Psoas muscle (tissue), 8 donors: Measurements from ENCODE around the gene FARP2. TPM values are rescaled to one million over a fixed set of nuclear protein-coding genes. Genes with fewer than 3 reads are reported as not detected.

Experiments used
- ATAC-seq, 4 donors: fragments of 200-7000 bp; cut with Tn5 transposase; one replicate each; pipeline ENCODE4 v1.9.1; 2020; ENCODE audit warnings: moderate library complexity in 3 of 4, mild to moderate bottlenecking in 2 of 4
- DNase-seq, 2 donors: peaks; one replicate each; pipeline ENCODE4 v3.0.0-alpha.2; 2020
- H3K27ac ChIP-seq: fragments of 200-600 bp; one replicate; pipeline ENCODE4 v1.8.0; 2022
- H3K27me3 ChIP-seq, 3 donors: fragments of 200-600 bp in 1 of 3; one replicate each; pipeline versions ENCODE4 v1.6.1 to v1.8.0; 2013 to 2022; ENCODE audit warnings: low read length in 2 of 3, mild to moderate bottlenecking in 2 of 3, moderate library complexity in 1 of 3; ENCODE audit not compliant: insufficient read depth in 3 of 3
- H3K36me3 ChIP-seq, 2 donors: fragments of 200-600 bp in 1 of 2; one replicate each; pipeline versions ENCODE4 v1.6.1 to v1.8.0; 2013 to 2022; ENCODE audit warnings: low read depth in 1 of 2, mild to moderate bottlenecking in 1 of 2, moderate library complexity in 1 of 2; ENCODE audit not compliant: insufficient read depth in 1 of 2
- H3K4me1 ChIP-seq: fragments of 200-600 bp; one replicate; pipeline ENCODE4 v1.8.0; 2022
- H3K4me3 ChIP-seq: fragments of 200-600 bp; one replicate; pipeline ENCODE4 v1.8.0; 2022; ENCODE audit warnings: mild to moderate bottlenecking
- H3K9me3 ChIP-seq: fragments of 200-600 bp; one replicate; pipeline ENCODE4 v1.8.0; 2022
- CTCF ChIP-seq: fragments of 200-600 bp; IDR thresholded peaks from one replicate; pipeline ENCODE4 v1.8.0; 2022; ENCODE audit warnings: antibody characterized with exemption
- WGBS, 3 donors: extraction: QIAGEN DNeasy Blood & Tissue Kit; methylation state at CpG; one replicate each; pipeline versions ENCODE4 v1.1.6 to v1.1.7; 2013; 5-methylcytosine and 5-hydroxymethylcytosine counted together
- intact Hi-C, 2 donors: fragments of 100-400 bp; cut with DNase I; formaldehyde crosslinking; loops; one replicate each; pipeline versions ENCODE4 v1.11.0 to v1.14.2; 2022
- polyA plus RNA-seq, 3 donors: library from polyadenylated mRNA; stranded (reverse); fragments of 200-250 nt; gene quantifications; one replicate each; pipeline ENCODE4 v1.2.3, GENCODE V29; 2013
- total RNA-seq, 4 donors: library from RNA; stranded (reverse); fragmentation: NEBNext Ultra II Directional in 2 of 4; extraction: Animal tissue kit (Norgen Biotek cat#: 25700) in 2 of 4; gene quantifications; one replicate each; pipeline versions ENCODE4 v1.2.1 to v1.2.4, GENCODE V29; 2021 to 2023
- donor health status: healthy with polysubstance abuse.
- donor health status: DM: no; HTN: no; CAD: no; lungs with moderate emphysema.
- donor health status: Bipolar disorder and iron deficiency.
- donor health status: healthy.
- donor health status: DM: yes; HTN: yes; CAD: no.
- donor health status: DM: no; HTN: no; CAD: no.
- donor health status: DM: no; HTN: no; CAD: no.
- donor health status: DM: yes; HTN: yes; CAD: no.

The FARP2 gene
- total and polyA plus RNA-seq, 7 donors: 5.8 to 18.4 (median 17.4) TPM

GRCh38 chr2:241313543-241314095 is 42.5 kb upstream of the FARP2 start:
- peak overlapping the region; percentile 98 for H3K27ac ChIP-seq
- peaks cover 78% of the 10 kb centered on the region for H3K4me1 ChIP-seq
- DNase-seq (no peak), ATAC-seq (no peak)
- H3K4me3 ChIP-seq: peak overlapping the region; percentile 85
- WGBS, 3 donors: 80 to 86% (median 83%) methylated on average over 8 of the region's 8 CpGs
- no peaks in the 10 kb centered on the region for H3K36me3 ChIP-seq
- H3K9me3 ChIP-seq: no peaks in the 10 kb centered on the region
- no peaks in the 10 kb centered on the region for H3K27me3 ChIP-seq
- intact Hi-C loops: no loop called here
- TF ChIP-seq CTCF: no peak

- peaks cover 77% of the 10 kb centered on the region for H3K4me1 ChIP-seq
- H3K36me3 ChIP-seq: no peaks in the 10 kb centered on the region
- no peak for TF ChIP-seq CTCF
- peak overlapping the region; percentile 98 for H3K27ac ChIP-seq
- H3K4me3 ChIP-seq: peak overlapping the region; percentile 85
- H3K27me3 ChIP-seq: no peaks in the 10 kb centered on the region
- WGBS, 3 donors: 4 to 7% (median 4%) methylated on average over 28 to 38 of the region's 38 CpGs
- DNase-seq: no peak
- intact Hi-C loops: loop anchor here (5.0 kb wide), 4 partner anchors 38 to 193 kb away; partner anchors contain the start of genes FARP2 (in 1 of the 2) and STK25 (in 1 of the 2)
- no peaks in the 10 kb centered on the region for H3K9me3 ChIP-seq
- peak in 2 of 4 donors; percentile 24 to 26 for ATAC-seq
These were observed 41.6 kb upstream of the FARP2 start for GRCh38 chr2:241314226-241315092.

GRCh38 chr2:241315093-241315878 is 40.8 kb upstream of the FARP2 start, which contains the start of gene HDLBP:
HDLBP (minus strand) TSS chr2:241315672; CDS start chr2:241266869, 48,803 bp downstream.
- Histone ChIP-seq H3K9me3 (no peaks in the 10 kb centered on the region), H3K36me3 (no peaks in the 10 kb centered on the region), H3K27me3 (no peaks in the 10 kb centered on the region), H3K27ac (peak within 1 kb of the TSS; percentile 98), H3K4me1 (peaks cover 77% of the 10 kb centered on the region), H3K4me3 (peak within 1 kb of the TSS; percentile 85)
- intact Hi-C loops: loop anchor here (5.0 kb wide), 4 partner anchors 37 to 192 kb away; partner anchors contain the start of genes FARP2 (in 1 of the 2) and STK25 (in 1 of the 2)
- no peak for TF ChIP-seq CTCF
- ATAC-seq: peak; percentile 89 to 91 (median 90)
- peak; percentile 100 for DNase-seq
- WGBS, 3 donors: 0 to 1% (median 0%) methylated on average over 47 to 73 of the region's 73 CpGs

GRCh38 chr2:241315879-241316631 is 40.0 kb upstream of the FARP2 start, which contains the start of gene SEPTIN2:
SEPTIN2 (plus strand) TSS chr2:241315925; CDS start chr2:241324233, 8,308 bp downstream.
- DNase-seq: peak in 1 of 2 donors; percentile 84

More at GRCh38 chr2:241315879-241316631, 40.0 kb upstream of the FARP2 start, which contains the start of gene SEPTIN2:
- H3K27ac ChIP-seq: peak within 1 kb of the TSS; percentile 98
- H3K4me3 ChIP-seq: peak within 1 kb of the TSS; percentile 85
- no peaks in the 10 kb centered on the region for H3K36me3 ChIP-seq
- 1 to 2% (median 1%) methylated on average over 44 to 75 of the region's 75 CpGs for WGBS, 3 donors
- ATAC-seq: peak; percentile 55 to 64 (median 56)
- intact Hi-C loops: loop anchor here (1.0 to 5.0 kb wide), 5 partner anchors 36 to 191 kb away; partner anchors contain the start of genes FARP2 (in 1 of the 2) and STK25 (in 1 of the 2)
- H3K9me3 ChIP-seq: no peaks in the 10 kb centered on the region
- no peak for TF ChIP-seq CTCF
- peaks cover 77% of the 10 kb centered on the region for H3K4me1 ChIP-seq
- H3K27me3 ChIP-seq: no peaks in the 10 kb centered on the region
